ENCODE measurements around the gene MYH14.

Gene MYH14

GRCh38 chr19:50173127-50173526 lies 30.3 kb upstream of the MYH14 start:
- Histone ChIP-seq H3K4me3 (ENCODE audit: low read length) (no peak overlapping the region), H3K9me2 (replicated peaks; ENCODE audit: control insufficient read depth, low read length) (no peaks in the 10 kb centered on the region), H3K79me2 (ENCODE audit: control insufficient read depth, low read length) (no peaks in the 10 kb centered on the region), H3K36me3 (ENCODE audit: control insufficient read depth, low read length) (no peaks in the 10 kb centered on the region), H4K20me1 (ENCODE audit: control insufficient read depth, insufficient read depth, low read depth, low read length) (no peaks in the 10 kb centered on the region), H3K27me3 (ENCODE audit: control insufficient read depth, low read length) (no peaks in the 10 kb centered on the region), H3F3A (ENCODE audit: control insufficient read depth, insufficient read depth) (no peaks in the 10 kb centered on the region), H3K4me2 (ENCODE audit: low read length) (no peak overlapping the region), H3K27ac (ENCODE audit: low read depth, low read length) (no peak overlapping the region), H3K4me1 (ENCODE audit: control insufficient read depth, low read length) (no peaks in the 10 kb centered on the region), H3K9me3 (ENCODE audit: control insufficient read depth, insufficient read depth, low read length) (no peaks in the 10 kb centered on the region; the same call in 1 of the 2 replicates)
- TF ChIP-seq CTCF (IDR thresholded peaks at IDR 0.05; ENCODE audit: low read depth, low read length, poor library complexity, severe bottlenecking), result no peak
- no peak for TF ChIP-seq EZH2phosphoT487 (IDR thresholded peaks at IDR 0.05; ENCODE audit: borderline replicate concordance, low read length)

GRCh38 chr19:50174100-50174793 lies 29.2 kb upstream of the MYH14 start:
- Histone ChIP-seq H3K4me3 (ENCODE audit: low read length) (no peak overlapping the region), H3K9me3 (ENCODE audit: control insufficient read depth, insufficient read depth, low read length) (no peaks in the 10 kb centered on the region; the same call in 1 of the 2 replicates), H3K79me2 (ENCODE audit: control insufficient read depth, low read length) (no peaks in the 10 kb centered on the region), H3F3A (ENCODE audit: control insufficient read depth, insufficient read depth) (no peaks in the 10 kb centered on the region), H3K4me1 (ENCODE audit: control insufficient read depth, low read length) (no peaks in the 10 kb centered on the region), H4K20me1 (ENCODE audit: control insufficient read depth, insufficient read depth, low read depth, low read length) (no peaks in the 10 kb centered on the region), H3K4me2 (ENCODE audit: low read length) (no peak overlapping the region), H3K27me3 (ENCODE audit: control insufficient read depth, low read length) (no peaks in the 10 kb centered on the region), H3K9me2 (replicated peaks; ENCODE audit: control insufficient read depth, low read length) (no peaks in the 10 kb centered on the region), H3K27ac (ENCODE audit: low read depth, low read length) (no peak overlapping the region), H3K36me3 (ENCODE audit: control insufficient read depth, low read length) (no peaks in the 10 kb centered on the region)
- TF ChIP-seq EZH2phosphoT487 (IDR thresholded peaks at IDR 0.05; ENCODE audit: borderline replicate concordance, low read length) (no peak), CTCF (IDR thresholded peaks at IDR 0.05; ENCODE audit: low read depth, low read length, poor library complexity, severe bottlenecking) (no peak)

- Histone ChIP-seq H3F3A (ENCODE audit: control insufficient read depth, insufficient read depth) (no peaks in the 10 kb centered on the region), H3K9me3 (ENCODE audit: control insufficient read depth, insufficient read depth, low read length) (no peaks in the 10 kb centered on the region; the same call in 1 of the 2 replicates), H3K79me2 (ENCODE audit: control insufficient read depth, low read length) (no peaks in the 10 kb centered on the region), H3K4me3 (ENCODE audit: low read length) (no peak overlapping the region), H3K27me3 (ENCODE audit: control insufficient read depth, low read length) (no peaks in the 10 kb centered on the region), H3K27ac (ENCODE audit: low read depth, low read length) (no peak overlapping the region), H3K36me3 (ENCODE audit: control insufficient read depth, low read length) (no peaks in the 10 kb centered on the region), H3K9me2 (replicated peaks; ENCODE audit: control insufficient read depth, low read length) (no peaks in the 10 kb centered on the region), H4K20me1 (ENCODE audit: control insufficient read depth, insufficient read depth, low read depth, low read length) (no peaks in the 10 kb centered on the region), H3K4me2 (ENCODE audit: low read length) (no peak overlapping the region), H3K4me1 (ENCODE audit: control insufficient read depth, low read length) (no peaks in the 10 kb centered on the region)
- TF ChIP-seq EZH2phosphoT487 (IDR thresholded peaks at IDR 0.05; ENCODE audit: borderline replicate concordance, low read length), result no peak
- TF ChIP-seq CTCF (IDR thresholded peaks at IDR 0.05; ENCODE audit: low read depth, low read length, poor library complexity, severe bottlenecking), result no peak
Measured at GRCh38 chr19:50175924-50176323, 27.5 kb upstream of the MYH14 start.

All from DOHH2 (cell line).